Hepatocyte (in vitro differentiated cells): ENCODE measurements around the gene DHODH. TPM values are rescaled to one million over a fixed set of nuclear protein-coding genes. Genes with fewer than 3 reads are reported as not detected.

Source experiments
- DNase-seq: peaks from one replicate; pipeline ENCODE4 v3.0.0-alpha.2; 2016; ENCODE audit warnings: low spot score
- H2AFZ ChIP-seq: fragments of 200-600 bp; sonication (generic); 2 replicates; pipeline ENCODE4 v1.6.0; 2016; ENCODE audit warnings: antibody characterized with exemption, mild to moderate bottlenecking
- H3K27ac ChIP-seq: fragments of 200-600 bp; sonication (generic); 2 replicates; pipeline ENCODE4 v1.5.1; 2016; ENCODE audit warnings: mild to moderate bottlenecking
- H3K27me3 ChIP-seq: fragments of 200-600 bp; sonication (generic); 2 replicates; pipeline ENCODE4 v1.6.1; 2016
- H3K36me3 ChIP-seq: fragments of 200-600 bp; sonication (generic); replicated peaks from 2 replicates; pipeline ENCODE4 v1.5.1; 2016; ENCODE audit warnings: low read depth; ENCODE audit not compliant: insufficient read depth
- H3K4me1 ChIP-seq: fragments of 200-600 bp; sonication (generic); 2 replicates; pipeline ENCODE4 v1.5.1; 2016; ENCODE audit warnings: mild to moderate bottlenecking, moderate library complexity; ENCODE audit not compliant: insufficient read depth
- H3K4me2 ChIP-seq: fragments of 200-600 bp; sonication (generic); 2 replicates; pipeline ENCODE4 v1.6.0; 2016
- H3K4me3 ChIP-seq: fragments of 200-600 bp; sonication (generic); 2 replicates; pipeline ENCODE4 v1.5.1; 2016; ENCODE audit warnings: mild to moderate bottlenecking
- H3K79me2 ChIP-seq: fragments of 200-600 bp; sonication (generic); 2 replicates; pipeline ENCODE4 v1.6.0; 2017; ENCODE audit warnings: mild to moderate bottlenecking
- H3K9me2 ChIP-seq: fragments of 200-600 bp; sonication (generic); replicated peaks from 2 replicates; pipeline ENCODE4 v1.6.0; 2017; ENCODE audit warnings: mild to moderate bottlenecking; ENCODE audit not compliant: insufficient read depth
- H3K9me3 ChIP-seq: fragments of 200-600 bp; sonication (generic); 2 replicates; pipeline ENCODE4 v1.5.1; 2016; ENCODE audit warnings: low read depth, mild to moderate bottlenecking
- H4K20me1 ChIP-seq: fragments of 200-600 bp; sonication (generic); 2 replicates; pipeline ENCODE4 v1.6.0; 2016; ENCODE audit warnings: mild to moderate bottlenecking; ENCODE audit not compliant: insufficient read depth, poor library complexity, severe bottlenecking
- CTCF ChIP-seq: fragments of 200-600 bp; sonication (generic); IDR thresholded peaks from 2 replicates; pipeline ENCODE4 v1.5.1; 2016; ENCODE audit warnings: antibody characterized with exemption, mild to moderate bottlenecking; ENCODE audit not compliant: poor library complexity
- EZH2 ChIP-seq: fragments of 200-600 bp; sonication (generic); IDR thresholded peaks from 2 replicates; pipeline ENCODE4 v1.6.1; 2016; ENCODE audit warnings: antibody characterized with exemption, mild to moderate bottlenecking, borderline replicate concordance
- EZH2phosphoT487 ChIP-seq: fragments of 200-600 bp; sonication (generic); IDR thresholded peaks from one replicate; pipeline ENCODE4 v1.6.1; 2018; ENCODE audit warnings: antibody characterized with exemption, mild to moderate bottlenecking, low read depth, moderate library complexity; ENCODE audit not compliant: unreplicated experiment, severe bottlenecking
- WGBS: methylation state at CpG from one replicate; pipeline ENCODE4 v1.1.6; 2016; ENCODE audit warnings: low lambda C conversion rate; ENCODE audit errors: missing lambda C conversion rate; 5-methylcytosine and 5-hydroxymethylcytosine counted together
- polyA plus RNA-seq: library from polyadenylated mRNA; unstranded; fragments of >200 nt; fragmentation: Nextera tagmentation; extraction: Ambion mirVana; gene quantifications from 2 replicates; pipeline ENCODE4 v1.2.1, GENCODE V29; 2016
- total RNA-seq: library from RNA; depleted of rRNA; stranded (reverse); fragments of >200 nt; gene quantifications from 2 replicates; pipeline ENCODE4 v1.2.3, GENCODE V29; 2014

DHODH gene
- total and polyA plus RNA-seq, 2 experiments from 2014 or later: 5.6 to 6.6 TPM

- WGBS: 92% methylated on average over 3 of the region's 3 CpGs
- Histone ChIP-seq H2AFZ (no peak overlapping the region), H3K27me3 (no peaks in the 10 kb centered on the region), H3K4me2 (no peak overlapping the region), H3K36me3 (no peaks in the 10 kb centered on the region), H3K79me2 (no peaks in the 10 kb centered on the region), H3K27ac (no peak overlapping the region), H3K4me1 (peaks cover 3% of the 10 kb centered on the region), H3K4me3 (no peak overlapping the region), H3K9me3 (no peaks in the 10 kb centered on the region), H3K9me2 (no peaks in the 10 kb centered on the region), H4K20me1 (no peaks in the 10 kb centered on the region)
- DNase-seq: no peak
- TF ChIP-seq EZH2 (no peak), CTCF (no peak), EZH2phosphoT487 (no peak)
These were observed 36.2 kb upstream of the DHODH start for GRCh38 chr16:71972356-71972755.

- H3K79me2 ChIP-seq: no peaks in the 10 kb centered on the region
- no peaks in the 10 kb centered on the region for H3K27me3 ChIP-seq
- H2AFZ ChIP-seq: no peak overlapping the region
- H3K36me3 ChIP-seq: no peaks in the 10 kb centered on the region
- H3K9me2 ChIP-seq: no peaks in the 10 kb centered on the region
- peaks cover 3% of the 10 kb centered on the region for H3K4me1 ChIP-seq
- 76% methylated on average over 9 of the region's 9 CpGs for whole genome bisulfite sequencing
- peak overlapping the region; percentile 15 for H3K4me2 ChIP-seq
- no peak for DNase-seq
- no peaks in the 10 kb centered on the region for H3K9me3 ChIP-seq
- H3K4me3 ChIP-seq: no peak overlapping the region
- no peak overlapping the region for H3K27ac ChIP-seq
- no peak for TF ChIP-seq EZH2
- TF ChIP-seq CTCF: no peak
- no peak for TF ChIP-seq EZH2phosphoT487
- no peaks in the 10 kb centered on the region for H4K20me1 ChIP-seq
These were observed 35.5 kb upstream of the DHODH start for GRCh38 chr16:71973001-71973400.

GRCh38 chr16:71974068-71974818 lies 34.3 kb upstream of the DHODH start:
- WGBS: 89% methylated on average over 15 of the region's 15 CpGs
- H3K79me2 ChIP-seq: no peaks in the 10 kb centered on the region

More at GRCh38 chr16:71974068-71974818, 34.3 kb upstream of the DHODH start:
- TF ChIP-seq EZH2phosphoT487 (no peak), EZH2 (no peak), CTCF (no peak)
- H2AFZ ChIP-seq: no peak overlapping the region
- peaks cover 3% of the 10 kb centered on the region for H3K4me1 ChIP-seq
- H3K9me2 ChIP-seq: no peaks in the 10 kb centered on the region
- H3K36me3 ChIP-seq: no peaks in the 10 kb centered on the region
- H4K20me1 ChIP-seq: no peaks in the 10 kb centered on the region
- no peaks in the 10 kb centered on the region for H3K9me3 ChIP-seq
- no peak overlapping the region for H3K27ac ChIP-seq
- DNase-seq: no peak
- H3K27me3 ChIP-seq: no peaks in the 10 kb centered on the region
- no peak overlapping the region for H3K4me2 ChIP-seq
- H3K4me3 ChIP-seq: no peak overlapping the region
